DMS79 (cell line): Measurements from ENCODE around the gene BZW1.
"Not testable (repeated sequence)": the region's sequence is repeated elsewhere in the genome, so short reads cannot be mapped to it uniquely, and the experiment has no call there.

Experiments
- DNase-seq: peaks from one replicate; lab custom pipeline; 2025; lab: John Stamatoyannopoulos, UW

Gene BZW1

DNA sequence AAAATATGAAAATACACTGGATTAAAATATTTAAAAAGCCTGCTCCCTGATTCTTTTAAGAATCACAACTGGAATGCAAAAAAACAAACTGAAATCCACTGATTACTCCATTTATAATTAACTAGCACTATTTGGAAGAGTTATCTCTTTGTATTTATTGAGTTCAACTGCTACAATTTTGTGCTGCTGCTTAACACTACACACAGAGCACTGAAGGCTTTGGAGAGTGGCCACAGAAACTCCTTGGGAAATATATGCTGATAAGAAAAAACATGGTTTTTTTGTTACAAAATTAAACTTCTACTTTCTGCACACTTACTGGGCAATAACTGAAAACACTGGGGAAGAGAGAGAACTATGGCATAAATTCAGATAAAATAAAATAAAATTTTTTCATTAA lies 19.8 kb upstream of the BZW1 start:
- no peak for DNase-seq

DNA sequence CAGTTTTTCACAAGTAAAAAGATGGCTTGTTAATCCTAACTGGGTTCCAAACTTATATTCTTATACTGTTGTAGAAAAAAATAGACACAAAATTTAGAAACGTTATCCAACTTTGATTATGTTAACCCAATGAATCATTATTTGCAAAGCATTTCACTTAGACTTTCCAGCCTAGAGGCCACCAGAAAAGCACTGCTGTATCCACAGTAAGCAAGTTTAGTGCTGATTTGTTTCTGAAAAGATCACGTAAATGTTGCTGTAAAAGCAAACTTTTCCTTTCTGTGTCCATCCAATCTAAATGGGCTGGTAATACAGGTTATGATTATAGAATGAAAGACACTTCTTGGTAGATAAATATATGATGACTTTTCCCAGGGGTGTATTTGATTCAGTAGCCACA lies 17.6 kb upstream of the BZW1 start:
- DNase-seq = no peak

DNA sequence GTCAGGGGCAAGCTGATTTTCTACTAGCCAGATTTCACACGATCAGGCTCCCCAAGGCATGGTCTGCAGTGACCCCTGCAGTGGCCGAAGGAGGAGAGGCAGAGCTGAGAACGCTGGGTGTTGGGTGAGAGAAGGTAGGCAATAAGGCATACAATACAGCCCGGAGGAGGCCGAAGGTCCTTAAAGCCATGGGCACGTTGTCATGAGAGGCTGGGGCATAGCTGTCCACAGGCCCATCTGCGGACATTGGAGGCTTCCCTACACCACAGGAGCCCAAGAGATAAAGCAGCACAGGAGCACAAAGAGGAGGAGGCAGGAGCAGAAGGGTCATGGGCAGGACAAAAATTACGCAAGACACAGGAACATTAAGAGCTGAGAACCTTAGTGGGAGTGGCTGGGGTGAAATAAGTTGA lies 16.7 kb upstream of the BZW1 start:
- DNase-seq = no peak

DNA sequence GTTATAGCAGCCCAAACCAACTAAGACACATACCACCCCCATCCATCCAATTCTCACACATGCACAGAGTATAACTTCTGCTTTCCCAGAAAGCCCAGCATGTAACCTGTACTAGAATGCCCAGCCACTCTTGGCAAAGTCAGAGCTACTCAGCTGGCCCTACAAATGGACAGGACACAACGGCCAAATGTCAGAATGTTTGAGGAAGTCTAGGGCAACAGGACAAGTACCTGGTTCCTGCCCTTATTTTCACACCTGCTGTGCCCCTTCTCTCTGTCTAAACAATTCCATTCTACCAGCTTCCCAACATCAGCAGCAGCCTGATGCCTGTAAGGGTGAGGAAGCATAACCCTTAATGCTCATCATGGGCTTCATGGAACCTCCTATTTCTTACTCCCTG lies 15.1 kb upstream of the BZW1 start:
- DNase-seq = no peak

DNA sequence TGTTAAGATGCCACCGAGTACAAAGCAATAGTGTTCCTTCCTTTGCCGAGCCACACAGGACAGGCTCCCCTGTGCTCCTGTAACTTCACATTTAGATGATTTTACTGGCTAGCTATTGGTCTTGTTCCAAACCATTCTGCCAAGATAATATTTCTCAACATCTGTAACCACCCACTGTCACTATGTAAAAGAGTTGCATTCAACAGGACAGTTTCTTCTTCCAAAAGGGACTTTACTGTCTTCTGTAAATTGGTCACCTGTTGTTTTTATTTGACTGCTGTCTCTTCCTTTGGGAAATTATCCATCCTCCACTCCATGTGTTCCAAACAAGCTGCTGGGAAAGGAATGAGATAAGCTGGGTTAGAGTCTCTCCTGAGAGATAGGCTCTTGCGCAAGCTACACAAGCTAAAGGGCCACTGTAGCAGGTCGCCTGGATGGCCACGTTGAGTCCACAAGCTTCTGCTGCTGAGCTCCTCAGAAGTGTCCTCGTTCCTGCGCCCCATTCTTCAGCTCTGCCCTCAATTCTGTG lies 14.4 kb upstream of the BZW1 start:
- no peak for DNase-seq

DNA sequence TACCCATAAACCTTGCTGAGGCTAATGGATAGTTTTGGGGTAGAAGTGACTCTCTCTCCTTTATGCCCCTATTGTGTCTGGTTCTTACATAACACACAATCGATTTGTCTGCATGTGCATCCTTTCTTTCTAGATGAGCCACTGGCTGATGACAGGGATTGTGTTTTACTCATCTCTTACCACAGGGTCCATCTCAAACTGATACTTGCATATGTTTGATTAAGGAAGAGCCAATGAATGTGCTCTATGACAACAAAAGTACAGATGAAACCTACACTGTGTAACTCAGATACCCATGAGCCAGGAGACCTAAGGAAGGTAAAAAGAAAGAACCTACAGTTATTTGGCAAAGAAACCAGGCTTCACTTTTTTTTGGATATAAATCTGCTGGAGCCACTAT lies 13.2 kb upstream of the BZW1 start:
- no peak for DNase-seq

DNA sequence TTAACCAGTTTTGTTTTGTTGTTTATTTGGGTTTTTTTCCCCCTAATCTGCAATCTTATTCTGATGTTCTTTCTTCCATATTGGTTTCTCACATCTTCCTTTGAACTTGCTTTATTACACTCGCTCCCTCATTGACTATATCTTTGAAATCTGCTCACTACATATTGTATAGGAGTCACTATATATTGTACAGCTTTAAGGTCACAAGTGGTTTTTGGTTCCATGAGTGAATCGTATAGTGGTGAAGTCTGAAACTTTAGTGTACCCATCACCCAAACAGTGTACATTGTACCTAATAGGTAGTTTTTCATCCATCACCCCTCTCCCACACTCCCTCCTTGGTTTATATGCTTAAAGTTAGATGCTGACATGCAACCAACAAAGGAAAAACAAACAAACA lies 11.3 kb upstream of the BZW1 start:
- DNase-seq = no peak

- DNase-seq = not testable (repeated sequence)
Measured at GRCh38 chr2:200801431-200801830, 10.3 kb upstream of the BZW1 start.

GRCh38 chr2:200809506-200810251 lies 2.0 kb upstream of the BZW1 start:
- no peak for DNase-seq

DNA sequence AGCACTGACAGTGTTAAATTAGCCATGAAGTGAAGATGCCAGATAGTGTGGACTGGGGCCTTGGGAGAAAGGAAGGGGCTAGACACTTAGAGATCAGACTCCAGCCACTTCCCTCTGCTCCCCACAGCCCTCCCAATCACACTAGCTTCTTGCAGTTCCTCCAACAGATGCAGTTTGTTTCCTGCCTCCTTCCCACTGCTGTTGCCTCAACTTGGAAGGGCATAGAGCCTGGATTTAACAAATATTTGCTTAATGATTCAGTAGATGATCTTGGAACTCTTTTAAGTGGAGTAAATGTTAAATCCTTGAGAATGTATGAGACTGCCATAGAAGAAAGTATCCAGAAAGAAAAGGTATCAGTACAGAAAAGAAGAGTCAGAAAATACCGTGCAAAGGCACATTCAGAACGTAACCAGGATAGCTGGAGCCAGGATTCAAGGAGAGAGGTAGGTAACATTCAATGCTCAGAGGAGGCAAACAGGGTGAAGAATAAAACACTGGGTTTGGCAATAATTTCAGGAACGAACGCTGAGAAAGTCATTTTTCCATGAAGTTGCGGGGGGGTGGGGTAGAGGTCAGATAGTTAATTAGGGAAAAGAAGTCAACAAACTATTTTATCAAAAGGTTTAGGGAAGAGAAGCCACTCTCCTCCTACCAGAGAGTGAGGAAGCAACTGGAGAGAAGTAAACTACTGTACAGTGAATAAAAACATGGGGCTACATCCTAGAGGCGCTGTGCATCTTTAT lies 1.3 kb upstream of the BZW1 start:
- no peak for DNase-seq

- DNase-seq = no peak
Measured at GRCh38 chr2:200810998-200811332, 745 bp upstream of the BZW1 start.

DNA sequence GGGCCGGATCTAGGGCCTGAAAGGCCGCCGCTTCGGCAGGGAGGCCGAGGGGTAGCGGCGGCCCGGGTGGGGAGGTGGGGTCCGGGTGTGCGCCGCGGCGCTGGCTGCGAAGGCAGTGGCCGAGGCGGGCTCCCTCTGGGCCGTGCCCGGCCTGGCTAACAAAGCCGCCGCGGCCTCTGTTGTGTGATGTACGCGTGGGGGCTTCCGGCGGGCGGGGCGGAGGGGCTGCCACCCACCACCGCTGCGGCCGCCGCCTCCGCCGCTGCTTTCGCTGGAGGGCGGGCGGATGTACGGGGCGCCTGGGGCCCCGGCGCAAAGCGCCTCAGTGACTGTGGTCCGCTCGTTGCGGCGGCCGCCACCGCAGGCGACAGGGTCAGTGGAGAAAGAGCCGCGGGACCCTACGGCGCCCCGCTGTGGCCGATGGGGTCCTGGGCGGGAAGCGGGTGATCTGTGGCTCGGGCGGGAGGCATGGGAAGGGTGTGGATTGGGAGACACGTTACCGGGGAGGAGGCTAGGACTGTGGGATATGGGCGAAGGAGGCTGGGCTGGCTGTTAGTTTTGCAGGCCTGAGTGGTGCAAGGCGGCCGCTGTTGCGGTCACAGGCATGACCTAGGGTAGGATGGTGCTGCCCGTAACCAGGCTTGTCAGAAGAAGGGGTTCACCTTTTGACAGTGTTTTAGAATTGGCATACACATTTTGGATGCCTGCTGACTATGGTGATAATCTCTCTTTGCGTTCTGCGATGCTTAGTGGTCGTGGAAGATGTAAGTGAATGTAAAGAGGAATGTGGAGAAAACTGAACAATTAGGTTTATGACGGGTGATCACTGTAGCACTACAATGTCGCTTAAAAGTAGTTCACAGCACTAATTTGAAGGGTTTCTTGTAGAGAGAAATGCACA lies 662 bp downstream of the BZW1 start:
- DNase-seq = peak; percentile 39

DNA sequence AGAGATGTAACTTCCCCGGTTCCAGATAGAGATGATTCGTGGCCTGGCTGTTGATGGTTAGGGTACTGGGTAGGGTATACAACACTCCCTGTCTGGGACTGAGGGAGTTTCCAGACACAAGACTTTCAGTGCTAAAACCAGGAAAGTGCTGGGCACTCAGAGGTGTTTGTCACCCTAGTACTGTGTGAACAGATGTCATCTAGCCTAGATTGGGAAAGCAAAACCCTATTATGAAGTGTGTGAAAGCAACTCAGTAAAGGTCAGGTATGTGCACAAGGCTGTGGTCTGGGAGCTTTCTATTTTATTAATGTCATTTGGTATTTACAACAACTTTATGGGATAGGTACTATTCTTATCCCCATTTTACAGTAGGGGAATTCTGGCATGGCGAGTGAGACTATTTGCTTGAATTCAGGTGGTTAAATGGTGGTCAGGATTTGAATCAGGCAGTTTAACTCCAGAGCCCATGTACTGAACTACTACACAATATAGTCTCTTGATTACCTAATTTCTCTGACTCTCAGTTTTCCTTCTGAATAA lies 2.6 kb downstream of the BZW1 start:
- no peak for DNase-seq

DNA sequence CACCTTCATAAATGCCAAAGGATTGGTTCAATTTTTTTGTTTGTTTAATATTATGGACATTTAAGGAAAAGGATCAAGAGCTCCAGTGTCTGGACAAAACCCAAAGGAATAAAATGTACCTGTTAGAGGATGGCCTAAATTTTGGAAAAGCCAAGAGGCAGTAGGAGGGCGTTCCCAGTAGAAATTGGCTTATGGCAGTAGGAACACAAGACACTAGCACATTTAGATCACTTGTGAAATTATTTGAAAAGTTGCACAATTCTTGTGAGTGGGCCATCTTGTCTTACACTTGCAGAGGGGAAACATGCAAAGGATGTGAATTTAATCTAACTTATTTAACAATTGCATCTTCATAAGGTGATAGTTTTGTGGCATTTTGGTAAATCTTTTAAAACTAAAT lies 3.2 kb downstream of the BZW1 start:
- DNase-seq = no peak

DNA sequence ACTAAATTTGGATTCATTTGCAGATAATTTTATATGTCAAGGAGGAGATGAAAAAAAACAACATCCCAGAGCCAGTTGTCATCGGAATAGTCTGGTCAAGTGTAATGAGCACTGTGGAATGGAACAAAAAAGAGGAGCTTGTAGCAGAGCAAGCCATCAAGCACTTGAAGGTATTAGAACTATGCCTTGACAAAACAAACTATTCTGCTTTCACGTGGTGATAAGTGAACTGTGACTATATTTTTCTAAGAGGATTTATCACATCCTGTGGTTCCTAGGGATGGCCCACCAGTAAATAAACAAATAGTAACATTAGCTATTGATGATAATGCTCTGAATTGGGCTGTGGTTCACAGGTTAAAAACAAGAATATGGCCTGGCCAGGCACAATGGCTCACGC lies 7.0 kb downstream of the BZW1 start:
- DNase-seq = not testable (repeated sequence)

GRCh38 chr2:200820573-200821234 lies 9.0 kb downstream of the BZW1 start:
- DNase-seq = no peak

- DNase-seq = no peak
Measured at GRCh38 chr2:200821686-200822245, 10.1 kb downstream of the BZW1 start.

- no peak for DNase-seq
Measured at GRCh38 chr2:200828104-200828503, 16.4 kb downstream of the BZW1 start.

GRCh38 chr2:200828572-200829257 lies 17.0 kb downstream of the BZW1 start:
- DNase-seq = no peak

GRCh38 chr2:200829258-200829655 lies 17.5 kb downstream of the BZW1 start:
- no peak for DNase-seq

- DNase-seq = no peak
Measured at GRCh38 chr2:200834701-200835100, 23.0 kb downstream of the BZW1 start.
